ENCODE data around the gene PTPRD. TPM values are rescaled to one million over a fixed set of nuclear protein-coding genes. Genes with fewer than 3 reads are reported as not detected.

Gene PTPRD
- total RNA-seq, 2 donors from 2014 or later, result 97.4 to 101 TPM

DNA sequence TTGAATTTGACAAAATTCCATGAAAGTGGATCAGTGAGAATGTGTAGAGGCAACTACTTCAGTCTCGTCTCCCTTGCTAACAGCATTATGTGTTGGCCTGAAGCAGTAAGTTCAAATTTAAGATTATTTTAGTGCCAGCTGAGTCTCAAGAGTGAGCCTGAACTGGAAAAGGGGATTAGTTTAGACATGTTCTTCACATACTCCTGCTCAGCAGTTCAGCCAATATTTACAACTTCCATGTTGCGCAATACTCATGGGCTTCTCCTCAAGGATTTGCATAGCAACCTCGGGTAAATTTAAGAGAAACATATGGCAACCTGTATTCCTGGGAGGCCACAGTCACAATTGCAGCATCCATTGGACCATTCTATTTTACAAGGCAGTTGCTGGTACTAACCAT lies 553.8 kb downstream of the PTPRD start:
- H3K9me3 ChIP-seq (ENCODE audit: control insufficient read depth, low read length), result no peaks in the 10 kb centered on the region
- peaks cover 7% of the 10 kb centered on the region for H3K4me1 ChIP-seq (ENCODE audit: control insufficient read depth, insufficient read depth, low read length)
- no peak for DNase-seq
- H3K27ac ChIP-seq (ENCODE audit: low read depth, low read length), result no peak overlapping the region
- H3K9ac ChIP-seq (ENCODE audit: extremely low read depth, low read length, poor library complexity, severe bottlenecking), result no peak overlapping the region
- H3K4me1 Mint-ChIP-seq, result peaks cover 14% of the 10 kb centered on the region
- H3K36me3 Mint-ChIP-seq (ENCODE audit: low read depth), result no peaks in the 10 kb centered on the region
- no peak overlapping the region for H3K4me3 ChIP-seq (ENCODE audit: low read length)
- 95 to 100% methylated on average over 2 to 3 of the region's 3 CpGs for WGBS, 2 experiments (ENCODE audit: insufficient coverage in 1 of 2, insufficient read length in 1 of 2)
- no peak overlapping the region for H3K27ac Mint-ChIP-seq
- H3K27me3 Mint-ChIP-seq (ENCODE audit: insufficient read depth), result no peaks in the 10 kb centered on the region
- H3K36me3 ChIP-seq (ENCODE audit: control insufficient read depth, insufficient read depth, low read length), result no peaks in the 10 kb centered on the region
- H3K4me3 Mint-ChIP-seq, result no peak overlapping the region
- no peaks in the 10 kb centered on the region for H3K27me3 ChIP-seq (ENCODE audit: control insufficient read depth, insufficient read depth, low read length, poor library complexity, severe bottlenecking)
- TF ChIP-seq, protein P1, sequence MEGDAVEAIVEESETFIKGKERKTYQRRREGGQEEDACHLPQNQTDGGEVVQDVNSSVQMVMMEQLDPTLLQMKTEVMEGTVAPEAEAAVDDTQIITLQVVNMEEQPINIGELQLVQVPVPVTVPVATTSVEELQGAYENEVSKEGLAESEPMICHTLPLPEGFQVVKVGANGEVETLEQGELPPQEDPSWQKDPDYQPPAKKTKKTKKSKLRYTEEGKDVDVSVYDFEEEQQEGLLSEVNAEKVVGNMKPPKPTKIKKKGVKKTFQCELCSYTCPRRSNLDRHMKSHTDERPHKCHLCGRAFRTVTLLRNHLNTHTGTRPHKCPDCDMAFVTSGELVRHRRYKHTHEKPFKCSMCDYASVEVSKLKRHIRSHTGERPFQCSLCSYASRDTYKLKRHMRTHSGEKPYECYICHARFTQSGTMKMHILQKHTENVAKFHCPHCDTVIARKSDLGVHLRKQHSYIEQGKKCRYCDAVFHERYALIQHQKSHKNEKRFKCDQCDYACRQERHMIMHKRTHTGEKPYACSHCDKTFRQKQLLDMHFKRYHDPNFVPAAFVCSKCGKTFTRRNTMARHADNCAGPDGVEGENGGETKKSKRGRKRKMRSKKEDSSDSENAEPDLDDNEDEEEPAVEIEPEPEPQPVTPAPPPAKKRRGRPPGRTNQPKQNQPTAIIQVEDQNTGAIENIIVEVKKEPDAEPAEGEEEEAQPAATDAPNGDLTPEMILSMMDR (conservative IDR thresholded peaks at IDR 0.05), result no peak
- no peaks in the 10 kb centered on the region for H3K9me3 Mint-ChIP-seq

DNA sequence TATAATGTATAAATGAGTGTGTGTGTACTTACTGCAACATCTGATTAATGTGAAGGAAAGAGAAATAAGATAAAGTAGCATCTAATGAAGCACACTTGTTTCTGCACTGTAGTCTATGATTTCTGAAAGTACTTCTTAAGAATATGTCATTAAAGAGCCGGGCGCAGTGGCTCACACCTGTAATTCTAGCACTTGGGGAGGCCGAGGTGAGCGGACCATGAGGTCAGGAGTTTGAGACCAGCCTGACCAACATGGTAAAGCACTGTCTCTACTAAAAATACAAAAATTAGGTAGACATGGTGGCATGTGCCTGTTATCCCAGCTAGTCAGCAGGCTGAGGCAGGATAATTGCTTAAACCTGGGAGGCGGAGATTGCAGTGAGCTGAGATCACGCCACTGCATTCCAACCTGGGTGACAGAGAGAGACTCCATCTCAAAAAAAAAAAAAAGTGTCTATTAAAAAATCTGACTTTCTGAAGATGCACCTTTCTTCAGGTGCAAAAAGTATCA lies 556.9 kb downstream of the PTPRD start:
- no peaks in the 10 kb centered on the region for H3K9me3 ChIP-seq (ENCODE audit: control insufficient read depth, low read length)
- no peak overlapping the region for H3K4me3 ChIP-seq (ENCODE audit: low read length)
- peak; percentile 49 for DNase-seq
- H3K36me3 Mint-ChIP-seq (ENCODE audit: low read depth), result no peaks in the 10 kb centered on the region
- no peaks in the 10 kb centered on the region for H3K27me3 ChIP-seq (ENCODE audit: control insufficient read depth, insufficient read depth, low read length, poor library complexity, severe bottlenecking)
- TF ChIP-seq, protein P1 (conservative IDR thresholded peaks at IDR 0.05), result no peak
- H3K4me3 Mint-ChIP-seq, result no peak overlapping the region
- peaks cover 11% of the 10 kb centered on the region for H3K4me1 ChIP-seq (ENCODE audit: control insufficient read depth, insufficient read depth, low read length)
- H3K9ac ChIP-seq (ENCODE audit: extremely low read depth, low read length, poor library complexity, severe bottlenecking), result no peak overlapping the region
- peaks cover 22% of the 10 kb centered on the region for H3K4me1 Mint-ChIP-seq
- no peaks in the 10 kb centered on the region for H3K36me3 ChIP-seq (ENCODE audit: control insufficient read depth, insufficient read depth, low read length)
- peaks cover 7% of the 10 kb centered on the region for H3K27me3 Mint-ChIP-seq (ENCODE audit: insufficient read depth)
- no peak overlapping the region for H3K27ac Mint-ChIP-seq
- no peak overlapping the region for H3K27ac ChIP-seq (ENCODE audit: low read depth, low read length)
- 88 to 97% methylated on average over 4 to 6 of the region's 6 CpGs for WGBS, 2 experiments (ENCODE audit: insufficient coverage in 1 of 2, insufficient read length in 1 of 2)
- H3K9me3 Mint-ChIP-seq, result no peaks in the 10 kb centered on the region

DNA sequence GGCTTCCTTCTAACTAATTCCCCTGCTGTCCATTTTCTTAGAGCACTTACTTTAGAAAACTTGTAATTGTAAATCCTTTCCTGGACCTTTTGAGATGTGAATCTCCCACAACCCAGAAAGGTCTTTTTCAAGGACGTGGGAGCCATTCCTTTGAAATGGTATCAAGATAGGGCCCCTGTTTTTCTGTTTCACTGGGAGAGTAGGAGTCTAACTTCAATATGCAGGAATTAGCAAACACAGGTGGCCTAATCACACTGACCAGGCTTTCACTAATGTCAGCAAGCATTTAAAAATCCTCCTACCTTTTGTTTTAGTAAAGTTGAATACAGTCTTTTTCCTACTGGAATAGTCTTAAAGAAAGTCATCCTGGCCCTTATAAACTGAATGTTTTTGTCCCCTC lies 558.3 kb downstream of the PTPRD start:
- no peaks in the 10 kb centered on the region for H3K9me3 Mint-ChIP-seq
- Histone ChIP-seq H3K4me3 (ENCODE audit: low read length) (no peak overlapping the region), H3K27ac (ENCODE audit: low read depth, low read length) (no peak overlapping the region), H3K36me3 (ENCODE audit: control insufficient read depth, insufficient read depth, low read length) (no peaks in the 10 kb centered on the region), H3K4me1 (ENCODE audit: control insufficient read depth, insufficient read depth, low read length) (peaks cover 11% of the 10 kb centered on the region), H3K27me3 (ENCODE audit: control insufficient read depth, insufficient read depth, low read length, poor library complexity, severe bottlenecking) (no peaks in the 10 kb centered on the region), H3K9ac (ENCODE audit: extremely low read depth, low read length, poor library complexity, severe bottlenecking) (no peak overlapping the region), H3K9me3 (ENCODE audit: control insufficient read depth, low read length) (no peaks in the 10 kb centered on the region)
- 0 to 15% methylated on average over 1 of the region's 1 CpG for WGBS, 2 experiments (ENCODE audit: insufficient coverage in 1 of 2, insufficient read length in 1 of 2)
- no peak overlapping the region for H3K27ac Mint-ChIP-seq
- H3K4me3 Mint-ChIP-seq, result no peak overlapping the region
- H3K27me3 Mint-ChIP-seq (ENCODE audit: insufficient read depth), result peaks cover 7% of the 10 kb centered on the region
- no peak for DNase-seq
- TF ChIP-seq, protein P1 (conservative IDR thresholded peaks at IDR 0.05), result no peak
- H3K4me1 Mint-ChIP-seq, result peaks cover 30% of the 10 kb centered on the region
- H3K36me3 Mint-ChIP-seq (ENCODE audit: low read depth), result no peaks in the 10 kb centered on the region

All from endodermal cell (in vitro differentiated cells).